SK-N-SH (cell line): ENCODE measurements around the gene CCDC187. TPM values are rescaled to one million over a fixed set of nuclear protein-coding genes. Genes with fewer than 3 reads are reported as not detected.
"Not testable (repeated sequence)": the region's sequence is repeated elsewhere in the genome, so short reads cannot be mapped to it uniquely, and the experiment has no call there.

Experiments used
- CTCF ChIA-PET: fragments of 300-600, 350-600 bp; formaldehyde crosslinking; extraction: SDS; loops from one replicate; lab custom pipeline; 2021; lab: Yijun Ruan, JAX
- POLR2A ChIA-PET: fragments of 350-600 bp; sonication (Branson Sonifier 250); formaldehyde crosslinking; extraction: SDS; loops from one replicate; lab custom pipeline; 2020; ENCODE audit warnings: antibody characterized with exemption, inconsistent platforms; lab: Yijun Ruan, JAX
- DNase-seq: peaks from one replicate; pipeline ENCODE4 v3.0.0; 2012
- H2AFZ ChIP-seq: fragments of 200-600 bp; sonication (generic); 2 replicates; pipeline ENCODE4 v1.8.1; 2016; ENCODE audit warnings: antibody characterized with exemption, mild to moderate bottlenecking, low read depth
- H3F3A ChIP-seq: fragments of 200-600 bp; sonication (generic); replicated peaks from 2 replicates; pipeline ENCODE3; 2016; ENCODE audit warnings: antibody characterized with exemption, mild to moderate bottlenecking; ENCODE audit not compliant: insufficient read depth
- H3K27ac ChIP-seq, 2 experiments: fragments of 200-500 bp in 1 of 2; fragments of 200-600 bp in 1 of 2; sonication (Bioruptor generic) in 1 of 2; sonication (generic), shearing (Covaris generic) in 1 of 2; 2 replicates each; pipeline versions ENCODE4 v1.5.1 to v1.6.1; 2014 to 2016; ENCODE audit warnings: low read depth in 2 of 2, inconsistent platforms in 1 of 2, low read length in 1 of 2, mild to moderate bottlenecking in 1 of 2, mixed read lengths in 1 of 2
- H3K27me3 ChIP-seq: fragments of 200-600 bp; sonication (generic), shearing (Covaris generic); 2 replicates; pipeline ENCODE4 v1.6.1; 2016; ENCODE audit warnings: mixed run types; ENCODE audit not compliant: insufficient read depth
- H3K36me3 ChIP-seq, 2 experiments: fragments of 200-500 bp in 1 of 2; fragments of 200-600 bp in 1 of 2; sonication (Bioruptor generic) in 1 of 2; sonication (generic) in 1 of 2; replicated peaks in 1 of 2; 2 replicates each; pipeline versions ENCODE3 to v1.5.1; 2014 to 2016; ENCODE audit warnings: low read length in 1 of 2, mild to moderate bottlenecking in 1 of 2; ENCODE audit not compliant: insufficient read depth in 2 of 2, control insufficient read depth in 1 of 2
- H3K4me1 ChIP-seq, 2 experiments: fragments of 200-500 bp in 1 of 2; fragments of 200-600 bp in 1 of 2; sonication (Bioruptor generic) in 1 of 2; sonication (generic), shearing (Covaris generic) in 1 of 2; 2 replicates each; pipeline versions ENCODE4 v1.5.1 to v1.6.1; 2014 to 2016; ENCODE audit warnings: low read depth in 1 of 2, low read length in 1 of 2, mixed run types in 1 of 2; ENCODE audit not compliant: insufficient read depth in 2 of 2, control insufficient read depth in 1 of 2
- H3K4me2 ChIP-seq: fragments of 200-600 bp; sonication (generic), shearing (Covaris generic); 2 replicates; pipeline ENCODE4 v1.6.1; 2017; ENCODE audit warnings: mixed run types
- H3K4me3 ChIP-seq, 2 experiments: fragments of 200-500 bp in 1 of 2; fragments of 200-600 bp in 1 of 2; sonication (Bioruptor generic) in 1 of 2; sonication (generic), shearing (Covaris generic) in 1 of 2; 2 replicates each; pipeline versions ENCODE4 v1.5.1 to v1.8.1; 2014 to 2016; ENCODE audit warnings: low read depth in 2 of 2, inconsistent platforms in 1 of 2, low read length in 1 of 2, mild to moderate bottlenecking in 1 of 2, mixed read lengths in 1 of 2, moderate library complexity in 1 of 2
- H3K79me2 ChIP-seq: fragments of 200-600 bp; sonication (generic); 2 replicates; pipeline ENCODE4 v1.8.1; 2017; ENCODE audit warnings: mild to moderate bottlenecking; ENCODE audit not compliant: insufficient read depth
- H3K9ac ChIP-seq: fragments of 200-600 bp; sonication (generic); 2 replicates; pipeline ENCODE4 v1.6.1; 2017; ENCODE audit warnings: mixed run types
- H3K9me2 ChIP-seq: fragments of 200-600 bp; sonication (generic); 2 replicates; pipeline ENCODE4 v1.6.1; 2017; ENCODE audit warnings: mixed run types
- H3K9me3 ChIP-seq: fragments of 200-600 bp; sonication (generic); 2 replicates; pipeline ENCODE4 v1.6.1; 2017; ENCODE audit warnings: mixed run types, mild to moderate bottlenecking, moderate library complexity
- H4K20me1 ChIP-seq: fragments of 200-600 bp; sonication (generic); 2 replicates; pipeline ENCODE4 v1.6.1; 2017; ENCODE audit warnings: mild to moderate bottlenecking, mixed run types; ENCODE audit not compliant: insufficient read depth
- CHD2 ChIP-seq: fragments of 150-350 bp; IDR thresholded peaks from 2 replicates; pipeline ENCODE4 v1.6.1; 2018; ENCODE audit warnings: low read length; ENCODE audit not compliant: partially characterized antibody
- ELF1 ChIP-seq: IDR thresholded peaks from 2 replicates; pipeline ENCODE4 v1.4.0; 2012
- FOSL2 ChIP-seq: IDR thresholded peaks from 2 replicates; pipeline ENCODE4 v1.4.0; 2012; ENCODE audit warnings: low read depth, mild to moderate bottlenecking, moderate library complexity, borderline replicate concordance
- FOXJ3 ChIP-seq: sonication (generic); formaldehyde crosslinking; IDR thresholded peaks from 2 replicates; pipeline ENCODE4 v1.5.1; 2020; ENCODE audit warnings: mild to moderate bottlenecking, missing genetic modification reagents
- FOXM1 ChIP-seq: IDR thresholded peaks from 2 replicates; pipeline ENCODE4 v1.4.0; 2012; ENCODE audit warnings: low read depth, mild to moderate bottlenecking
- GABPA ChIP-seq: IDR thresholded peaks from 2 replicates; pipeline ENCODE4 v1.4.0; 2012; ENCODE audit warnings: low read depth, mild to moderate bottlenecking
- GATA2 ChIP-seq: sonication (generic); formaldehyde crosslinking; IDR thresholded peaks from 2 replicates; pipeline ENCODE4 v1.5.0; 2020; ENCODE audit warnings: mild to moderate bottlenecking, missing genetic modification reagents
- IRF3 ChIP-seq: fragments of 150-350 bp; IDR thresholded peaks from 2 replicates; pipeline ENCODE4 v1.6.1; 2016; ENCODE audit warnings: mild to moderate bottlenecking, low read depth, low read length
- JUND ChIP-seq: IDR thresholded peaks from 2 replicates; pipeline ENCODE4 v1.4.0; 2012
- MXI1 ChIP-seq: IDR thresholded peaks from 2 replicates; pipeline ENCODE4 v1.6.1; 2012; ENCODE audit warnings: mild to moderate bottlenecking, low read depth, low read length, improper control_type of control experiment
- NFIC ChIP-seq: IDR thresholded peaks from 2 replicates; pipeline ENCODE4 v1.4.0; 2012; ENCODE audit warnings: borderline replicate concordance
- PBX3 ChIP-seq: IDR thresholded peaks from 2 replicates; pipeline ENCODE4; 2012
- RAD21 ChIP-seq: IDR thresholded peaks from 2 replicates; pipeline ENCODE4 v1.6.1; 2012; ENCODE audit warnings: mild to moderate bottlenecking, low read length
- REST ChIP-seq: IDR thresholded peaks from 2 replicates; pipeline ENCODE4 v1.6.1; 2012; ENCODE audit warnings: mild to moderate bottlenecking, low read depth, low read length, moderate library complexity
- SIN3A ChIP-seq: IDR thresholded peaks from 2 replicates; pipeline ENCODE4 v1.6.1; 2012; ENCODE audit warnings: low read depth, mild to moderate bottlenecking, low read length, moderate library complexity, borderline replicate concordance
- TEAD4 ChIP-seq: IDR thresholded peaks from 2 replicates; pipeline ENCODE4 v1.4.0; 2012; ENCODE audit warnings: mild to moderate bottlenecking, borderline replicate concordance; ENCODE audit not compliant: insufficient read depth
- USF1 ChIP-seq: IDR thresholded peaks from 2 replicates; pipeline ENCODE4 v1.4.0; 2012; ENCODE audit warnings: low read depth, borderline replicate concordance
- USF2 ChIP-seq: fragments of 150-350 bp; IDR thresholded peaks from 2 replicates; pipeline ENCODE4 v1.6.1; 2017; ENCODE audit warnings: antibody characterized with exemption, low read length, low read depth, borderline replicate concordance
- ZBTB33 ChIP-seq: IDR thresholded peaks from 2 replicates; pipeline ENCODE4 v1.4.0; 2012; ENCODE audit warnings: low read depth, borderline replicate concordance
- WGBS: methylation state at CpG from one replicate; pipeline ENCODE4 v1.1.6; 2017; ENCODE audit warnings: low lambda C conversion rate; 5-methylcytosine and 5-hydroxymethylcytosine counted together
- polyA plus RNA-seq, 3 experiments: library from polyadenylated mRNA; depleted of rRNA; stranded (reverse); fragments of >200 nt; gene quantifications; 2 replicates each; pipeline ENCODE4 v1.2.3, GENCODE V29; 2012

CCDC187 gene
- polyA plus RNA-seq, 1 of the 3 experiments (the other 2 are of a cell fraction) = not detected

GRCh38 chr9:136321561-136321960, 17.7 kb upstream of the CCDC187 start:
- no peak for DNase-seq
- H4K20me1 ChIP-seq = no peaks in the 10 kb centered on the region
- H3K27me3 ChIP-seq = no peaks in the 10 kb centered on the region
- H3K4me3 ChIP-seq = no peak overlapping the region
- ChIA-PET POLR2A (no interaction called here), CTCF (interaction anchor here (0.6 to 7.0 kb wide), 3 partner anchors 8 to 482 kb away, joined by 3 to 91 read pairs (median 3); no protein-coding TSS in a partner anchor)
- H3K4me1 ChIP-seq = peaks cover 10 to 29% of the 10 kb centered on the region in 2 experiments
- H3K36me3 ChIP-seq = no peaks in the 10 kb centered on the region
- TF ChIP-seq GABPA = no peak
- TF ChIP-seq IRF3 = no peak
- TF ChIP-seq MXI1 = no peak
- no peak for TF ChIP-seq CHD2
- no peak for TF ChIP-seq REST
- TF ChIP-seq SIN3A = no peak
- TF ChIP-seq ELF1 = no peak
- no peak for TF ChIP-seq FOXM1
- TF ChIP-seq USF1 = no peak
- no peak for TF ChIP-seq NFIC
- TF ChIP-seq ZBTB33 = no peak
- TF ChIP-seq GATA2 = no peak
- TF ChIP-seq JUND = no peak
- TF ChIP-seq FOXJ3 (CRISPR knock-in tag) = no peak
- TF ChIP-seq USF2 = no peak
- no peak for TF ChIP-seq TEAD4
- no peak for TF ChIP-seq RAD21
- no peak for TF ChIP-seq FOSL2
- no peak for TF ChIP-seq PBX3
- no peaks in the 10 kb centered on the region for H3K9me2 ChIP-seq
- no peaks in the 10 kb centered on the region for H3F3A ChIP-seq
- H3K79me2 ChIP-seq = no peaks in the 10 kb centered on the region
- H3K4me2 ChIP-seq = no peak overlapping the region
- H3K27ac ChIP-seq = no peak overlapping the region
- no peak overlapping the region for H3K9ac ChIP-seq
- no peak overlapping the region for H2AFZ ChIP-seq
- H3K9me3 ChIP-seq = no peaks in the 10 kb centered on the region
- WGBS = 83% methylated on average over 17 of the region's 19 CpGs

- CTCF ChIA-PET = interaction anchor here (7.0 kb wide), 1 partner anchor 8 kb away, joined by 91 read pairs; no protein-coding TSS in a partner anchor
- H3K27ac ChIP-seq, H3K4me3 ChIP-seq, H3K36me3 ChIP-seq, H2AFZ ChIP-seq, H3F3A ChIP-seq, H3K4me2 ChIP-seq, H4K20me1 ChIP-seq, H3K9me2 ChIP-seq, H3K27me3 ChIP-seq, H3K79me2 ChIP-seq, DNase-seq, H3K9ac ChIP-seq, H3K9me3 ChIP-seq, POLR2A ChIA-PET: not testable (repeated sequence)
- H3K4me1 ChIP-seq = peaks cover 4 to 23% of the 10 kb centered on the region in 2 experiments; a peak in 2 of 4 replicates
These were observed 17.1 kb upstream of the CCDC187 start for GRCh38 chr9:136320972-136321371.
